ENCODE measurements around the gene TCEAL2. TPM values are rescaled to one million over a fixed set of nuclear protein-coding genes. Genes with fewer than 3 reads are reported as not detected.
"Not testable (repeated sequence)": the region's sequence is repeated elsewhere in the genome, so short reads cannot be mapped to it uniquely, and the experiment has no call there.

Gene TCEAL2
- total RNA-seq (ENCODE audit: low replicate concordance) = 12.9 and 19.8 TPM in 2 replicates

DNA sequence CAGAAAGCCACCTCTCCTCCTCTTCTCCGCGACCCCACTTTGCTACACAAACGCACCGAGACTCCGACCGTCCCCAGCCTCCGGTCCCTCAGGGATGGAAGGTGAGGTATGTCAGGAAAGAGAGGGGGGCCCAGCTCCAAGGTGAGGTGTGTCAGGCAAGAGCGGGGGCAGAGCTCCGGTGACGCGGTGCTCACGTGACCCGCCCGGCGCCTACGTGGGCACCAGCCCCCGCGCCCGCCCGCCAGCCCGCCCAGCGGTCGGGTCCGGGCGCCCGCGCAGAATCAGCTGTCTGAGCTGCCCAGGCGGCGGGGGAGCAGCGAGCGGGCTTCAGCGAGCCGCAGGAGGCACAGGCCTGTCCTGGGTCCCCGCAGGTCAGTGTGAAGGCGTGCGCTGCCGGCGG, at the start of gene TCEAL2:
TCEAL2 (plus strand) TSS at position 244 of the 400 bp plus-strand sequence. CDS start 1,152 bp downstream, outside the sequence.
- H3K4me1 Mint-ChIP-seq; H3K4me1 ChIP-seq; H3K36me3 Mint-ChIP-seq; H3K79me2 ChIP-seq (ENCODE audit: low read depth); H3K27ac ChIP-seq; H3K36me3 ChIP-seq; H3K9me3 Mint-ChIP-seq; H3K9ac ChIP-seq; H3K27ac Mint-ChIP-seq; H3K9me3 ChIP-seq (ENCODE audit: low read depth); H4K20me1 ChIP-seq (ENCODE audit: low read depth); H3F3A ChIP-seq (ENCODE audit: low read depth): not testable (repeated sequence)
- Histone ChIP-seq H3K4me3 (peak within 1 kb of the TSS; percentile 50), H3K4me2 (peak within 1 kb of the TSS; percentile 77), H2AFZ (replicated peaks) (peak within 1 kb of the TSS; percentile 57), H3K27me3 (peaks cover 21% of the 10 kb centered on the region)
- Mint-ChIP-seq H3K27me3 (ENCODE audit: insufficient read depth, low read depth) (peaks cover 15% of the 10 kb centered on the region), H3K4me3 (peak within 1 kb of the TSS; percentile 82)
- peak; percentile 42 for DNase-seq (ENCODE audit: low spot score)

DNA sequence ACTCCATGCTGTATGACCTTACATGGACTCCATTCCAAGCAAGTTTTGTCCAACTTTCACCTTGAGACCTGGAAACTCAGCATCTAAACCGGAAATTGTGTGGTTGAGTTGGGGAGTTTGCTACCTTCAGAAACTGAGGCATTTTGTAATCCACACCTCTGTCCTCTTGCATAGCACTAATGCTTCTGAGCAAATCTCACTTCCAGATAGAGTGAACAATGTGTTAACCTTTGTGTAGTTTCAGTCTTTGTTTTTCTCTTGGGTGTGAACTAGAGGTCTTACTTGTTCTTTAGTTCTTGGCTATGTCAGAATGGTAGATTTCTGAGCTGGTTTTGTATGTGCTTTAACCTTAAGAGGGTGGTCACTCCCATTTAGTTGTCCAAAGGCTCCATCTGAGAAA, 48.1 kb upstream of the TCEAL2 start:
- Mint-ChIP-seq H3K9me3 (peaks cover 3% of the 10 kb centered on the region), H3K4me1 (no peaks in the 10 kb centered on the region)

DNA sequence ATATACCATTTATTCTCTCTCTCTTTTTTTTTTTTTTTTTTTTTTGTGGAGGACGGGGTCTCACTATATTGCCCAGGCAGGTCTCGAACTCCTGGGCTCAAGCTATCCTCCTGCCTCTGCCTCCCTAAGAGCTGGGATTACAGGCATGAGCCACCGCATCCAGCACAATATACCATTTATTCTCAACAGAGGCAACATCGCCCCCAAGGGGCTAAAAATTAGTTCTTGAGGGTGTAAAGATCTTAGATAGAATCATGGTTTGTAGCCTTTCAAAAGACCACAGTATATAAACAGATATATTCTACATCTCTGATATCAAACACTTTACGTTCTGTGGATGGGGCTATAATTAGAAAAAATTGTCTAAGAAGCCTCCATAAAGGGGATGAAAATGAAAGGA, 39.8 kb upstream of the TCEAL2 start:
- no peaks in the 10 kb centered on the region for H3K36me3 ChIP-seq
- H3K4me3 ChIP-seq = no peak overlapping the region
- no peaks in the 10 kb centered on the region for H3F3A ChIP-seq (ENCODE audit: low read depth)
- Mint-ChIP-seq H3K4me3 (no peak overlapping the region), H3K4me1 (no peaks in the 10 kb centered on the region), H3K36me3 (no peaks in the 10 kb centered on the region), H3K9me3 (peaks cover 3% of the 10 kb centered on the region), H3K27ac (no peak overlapping the region), H3K27me3 (ENCODE audit: insufficient read depth, low read depth) (no peaks in the 10 kb centered on the region)
- no peaks in the 10 kb centered on the region for H3K4me1 ChIP-seq
- no peaks in the 10 kb centered on the region for H3K27me3 ChIP-seq
- no peak overlapping the region for H2AFZ ChIP-seq (replicated peaks)
- DNase-seq (ENCODE audit: low spot score) = no peak
- H4K20me1 ChIP-seq (ENCODE audit: low read depth) = no peaks in the 10 kb centered on the region
- H3K4me2 ChIP-seq = no peak overlapping the region
- peaks cover 3% of the 10 kb centered on the region for H3K9me3 ChIP-seq (ENCODE audit: low read depth)
- H3K9ac ChIP-seq = no peak overlapping the region
- no peak overlapping the region for H3K27ac ChIP-seq
- TF ChIP-seq, protein P1, sequence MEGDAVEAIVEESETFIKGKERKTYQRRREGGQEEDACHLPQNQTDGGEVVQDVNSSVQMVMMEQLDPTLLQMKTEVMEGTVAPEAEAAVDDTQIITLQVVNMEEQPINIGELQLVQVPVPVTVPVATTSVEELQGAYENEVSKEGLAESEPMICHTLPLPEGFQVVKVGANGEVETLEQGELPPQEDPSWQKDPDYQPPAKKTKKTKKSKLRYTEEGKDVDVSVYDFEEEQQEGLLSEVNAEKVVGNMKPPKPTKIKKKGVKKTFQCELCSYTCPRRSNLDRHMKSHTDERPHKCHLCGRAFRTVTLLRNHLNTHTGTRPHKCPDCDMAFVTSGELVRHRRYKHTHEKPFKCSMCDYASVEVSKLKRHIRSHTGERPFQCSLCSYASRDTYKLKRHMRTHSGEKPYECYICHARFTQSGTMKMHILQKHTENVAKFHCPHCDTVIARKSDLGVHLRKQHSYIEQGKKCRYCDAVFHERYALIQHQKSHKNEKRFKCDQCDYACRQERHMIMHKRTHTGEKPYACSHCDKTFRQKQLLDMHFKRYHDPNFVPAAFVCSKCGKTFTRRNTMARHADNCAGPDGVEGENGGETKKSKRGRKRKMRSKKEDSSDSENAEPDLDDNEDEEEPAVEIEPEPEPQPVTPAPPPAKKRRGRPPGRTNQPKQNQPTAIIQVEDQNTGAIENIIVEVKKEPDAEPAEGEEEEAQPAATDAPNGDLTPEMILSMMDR (IDR thresholded peaks at IDR 0.05) = no peak
- TF ChIP-seq EZH2phosphoT487 (IDR thresholded peaks at IDR 0.05) (no peak), EZH2 (IDR thresholded peaks at IDR 0.05) (no peak)
- H3K79me2 ChIP-seq (ENCODE audit: low read depth) = no peaks in the 10 kb centered on the region

More for the DNA sequence above, 48.1 kb upstream of the TCEAL2 start:
- H2AFZ ChIP-seq (replicated peaks) = no peak overlapping the region
- Mint-ChIP-seq H3K4me3 (no peak overlapping the region), H3K36me3 (no peaks in the 10 kb centered on the region), H3K27ac (no peak overlapping the region), H3K27me3 (ENCODE audit: insufficient read depth, low read depth) (no peaks in the 10 kb centered on the region)
- H3K9ac ChIP-seq = no peak overlapping the region
- H3K4me1 ChIP-seq = no peaks in the 10 kb centered on the region
- no peaks in the 10 kb centered on the region for H3K79me2 ChIP-seq (ENCODE audit: low read depth)
- no peaks in the 10 kb centered on the region for H4K20me1 ChIP-seq (ENCODE audit: low read depth)
- peaks cover 17% of the 10 kb centered on the region for H3K9me3 ChIP-seq (ENCODE audit: low read depth)
- H3K4me3 ChIP-seq = no peak overlapping the region
- H3F3A ChIP-seq (ENCODE audit: low read depth) = no peaks in the 10 kb centered on the region
- no peaks in the 10 kb centered on the region for H3K27me3 ChIP-seq
- H3K4me2 ChIP-seq = no peak overlapping the region
- no peak for DNase-seq (ENCODE audit: low spot score)
- H3K27ac ChIP-seq = no peak overlapping the region
- TF ChIP-seq EZH2phosphoT487 (IDR thresholded peaks at IDR 0.05) = no peak
- no peak for TF ChIP-seq EZH2 (IDR thresholded peaks at IDR 0.05)
- TF ChIP-seq, protein P1 (IDR thresholded peaks at IDR 0.05) = no peak
- no peaks in the 10 kb centered on the region for H3K36me3 ChIP-seq

DNA sequence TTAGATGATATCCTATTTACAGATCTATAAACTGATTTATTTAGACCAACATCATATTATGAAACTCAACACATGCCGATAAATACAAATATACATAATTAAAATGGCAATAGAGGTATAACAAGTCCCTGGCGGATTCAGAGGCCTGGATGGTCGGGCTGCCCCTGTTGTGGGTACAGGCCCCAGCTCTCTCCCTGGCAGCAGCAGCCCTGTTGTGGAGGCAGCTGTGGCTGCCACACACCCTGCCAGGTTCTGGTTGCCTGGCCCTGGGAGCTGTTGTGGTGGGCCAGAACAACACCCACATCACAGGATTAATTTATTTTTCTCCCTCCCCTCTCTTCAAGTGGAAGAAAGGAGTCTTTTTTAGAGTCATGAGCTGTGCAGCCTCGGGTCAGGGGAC, 12.1 kb upstream of the TCEAL2 start:
- Histone ChIP-seq H3K4me3 (no peak overlapping the region), H4K20me1 (ENCODE audit: low read depth) (no peaks in the 10 kb centered on the region), H2AFZ (replicated peaks) (no peak overlapping the region), H3K79me2 (ENCODE audit: low read depth) (no peaks in the 10 kb centered on the region), H3K4me1 (no peaks in the 10 kb centered on the region), H3K27ac (no peak overlapping the region), H3K9me3 (ENCODE audit: low read depth) (peaks cover 7% of the 10 kb centered on the region), H3K27me3 (no peaks in the 10 kb centered on the region), H3K9ac (no peak overlapping the region), H3K36me3 (no peaks in the 10 kb centered on the region), H3K4me2 (no peak overlapping the region), H3F3A (ENCODE audit: low read depth) (no peaks in the 10 kb centered on the region)
- peaks cover 10% of the 10 kb centered on the region for H3K9me3 Mint-ChIP-seq
- DNase-seq (ENCODE audit: low spot score) = no peak
- no peaks in the 10 kb centered on the region for H3K4me1 Mint-ChIP-seq
- no peaks in the 10 kb centered on the region for H3K36me3 Mint-ChIP-seq
- no peak overlapping the region for H3K27ac Mint-ChIP-seq
- H3K4me3 Mint-ChIP-seq = no peak overlapping the region
- TF ChIP-seq, protein P1 (IDR thresholded peaks at IDR 0.05) = no peak
- no peak for TF ChIP-seq EZH2phosphoT487 (IDR thresholded peaks at IDR 0.05)
- TF ChIP-seq EZH2 (IDR thresholded peaks at IDR 0.05) = no peak
- H3K27me3 Mint-ChIP-seq (ENCODE audit: insufficient read depth, low read depth) = no peaks in the 10 kb centered on the region
